Endodermal cell (in vitro differentiated cells): ENCODE data around the gene NAP1L1. TPM values are rescaled to one million over a fixed set of nuclear protein-coding genes. Genes with fewer than 3 reads are reported as not detected.

Experiments used
- DNase-seq: peaks from one replicate; pipeline ENCODE4 v3.0.0-alpha.2; 2017
- H3K27ac ChIP-seq: 2 replicates; pipeline ENCODE4 v1.5.1; 2013; ENCODE audit warnings: mild to moderate bottlenecking, low read depth, low read length, moderate library complexity
- H3K27me3 ChIP-seq: 2 replicates; pipeline ENCODE4 v1.6.1; 2013; ENCODE audit warnings: mild to moderate bottlenecking, low read length, moderate library complexity; ENCODE audit not compliant: insufficient read depth, control insufficient read depth, poor library complexity, severe bottlenecking
- H3K36me3 ChIP-seq: 2 replicates; pipeline ENCODE4 v1.7.0; 2013; ENCODE audit warnings: mild to moderate bottlenecking, low read length, moderate library complexity; ENCODE audit not compliant: control insufficient read depth, insufficient read depth
- H3K4me1 ChIP-seq: one replicate; pipeline ENCODE4 v1.7.0; 2013; ENCODE audit warnings: low read length; ENCODE audit not compliant: control insufficient read depth, insufficient read depth
- H3K4me3 ChIP-seq: 2 replicates; pipeline ENCODE4 v1.5.1; 2013; ENCODE audit warnings: mild to moderate bottlenecking, low read length, moderate library complexity
- H3K9ac ChIP-seq: 2 replicates; pipeline ENCODE4 v1.6.1; 2013; ENCODE audit warnings: mild to moderate bottlenecking, low read length, moderate library complexity; ENCODE audit not compliant: poor library complexity, severe bottlenecking; ENCODE audit errors: extremely low read depth
- H3K9me3 ChIP-seq: 2 replicates; pipeline ENCODE4 v1.6.1; 2013; ENCODE audit warnings: mild to moderate bottlenecking, low read length, moderate library complexity; ENCODE audit not compliant: control insufficient read depth
- H3K27ac Mint-ChIP-seq: 2 replicates; pipeline ENCODE4 v1.8.0; 2020; ENCODE audit warnings: mixed read lengths
- H3K27me3 Mint-ChIP-seq: 2 replicates; pipeline ENCODE4 v1.8.0; 2021; ENCODE audit warnings: mild to moderate bottlenecking, mixed read lengths; ENCODE audit not compliant: insufficient read depth
- H3K36me3 Mint-ChIP-seq: 2 replicates; pipeline ENCODE4 v1.8.0; 2020; ENCODE audit warnings: low read depth, mixed read lengths
- H3K4me1 Mint-ChIP-seq: 2 replicates; pipeline ENCODE4 v1.8.0; 2020; ENCODE audit warnings: mixed read lengths
- H3K4me3 Mint-ChIP-seq: 2 replicates; pipeline ENCODE4 v1.8.0; 2020; ENCODE audit warnings: mild to moderate bottlenecking, moderate library complexity, mixed read lengths
- H3K9me3 Mint-ChIP-seq: 2 replicates; pipeline ENCODE4 v1.8.0; 2020; ENCODE audit warnings: mild to moderate bottlenecking, mixed read lengths
- CTCF ChIP-seq: fragments of 200-600 bp; sonication (generic); conservative IDR thresholded peaks from 2 replicates; pipeline ENCODE4 v1.5.0; 2021; ENCODE audit warnings: antibody characterized with exemption, mild to moderate bottlenecking
- WGBS, 2 experiments: methylation state at CpG; one replicate each; pipeline versions ENCODE4 v1.1.5 to v1.1.7; 2013; ENCODE audit warnings: missing lambda C conversion rate in 2 of 2, mixed read lengths in 1 of 2; ENCODE audit not compliant: insufficient coverage in 1 of 2, insufficient read length in 1 of 2; 5-methylcytosine and 5-hydroxymethylcytosine counted together
- total RNA-seq, 2 donors: library from RNA; stranded (reverse); fragmentation: NEBNext Ultra II Directional in 1 of 2; extraction: Animal tissue kit (Norgen Biotek cat#: 25700) in 1 of 2; gene quantifications; 2 replicates in 1 of 2; 3 replicates in 1 of 2; pipeline ENCODE4 v1.2.1, GENCODE V29; 2021

The NAP1L1 gene
- total RNA-seq, 2 donors from 2014 or later: 711 to 829 TPM

GRCh38 chr12:76096079-76096646 lies 11.7 kb upstream of the NAP1L1 start:
- no peaks in the 10 kb centered on the region for H3K27me3 ChIP-seq
- DNase-seq: no peak
- TF ChIP-seq CTCF: no peak
- no peak overlapping the region for H3K27ac ChIP-seq
- H3K4me3 ChIP-seq: no peak overlapping the region
- no peaks in the 10 kb centered on the region for H3K4me1 ChIP-seq
- H3K9me3 ChIP-seq: no peaks in the 10 kb centered on the region
- WGBS, 2 experiments: 89 to 100% methylated on average over 2 of the region's 3 CpGs
- no peak overlapping the region for H3K9ac ChIP-seq
- H3K36me3 Mint-ChIP-seq: no peaks in the 10 kb centered on the region
- H3K4me1 Mint-ChIP-seq: peaks cover 3% of the 10 kb centered on the region
- no peak overlapping the region for H3K27ac Mint-ChIP-seq
- no peaks in the 10 kb centered on the region for H3K9me3 Mint-ChIP-seq
- no peaks in the 10 kb centered on the region for H3K27me3 Mint-ChIP-seq
- no peak overlapping the region for H3K4me3 Mint-ChIP-seq
- no peaks in the 10 kb centered on the region for H3K36me3 ChIP-seq

DNA sequence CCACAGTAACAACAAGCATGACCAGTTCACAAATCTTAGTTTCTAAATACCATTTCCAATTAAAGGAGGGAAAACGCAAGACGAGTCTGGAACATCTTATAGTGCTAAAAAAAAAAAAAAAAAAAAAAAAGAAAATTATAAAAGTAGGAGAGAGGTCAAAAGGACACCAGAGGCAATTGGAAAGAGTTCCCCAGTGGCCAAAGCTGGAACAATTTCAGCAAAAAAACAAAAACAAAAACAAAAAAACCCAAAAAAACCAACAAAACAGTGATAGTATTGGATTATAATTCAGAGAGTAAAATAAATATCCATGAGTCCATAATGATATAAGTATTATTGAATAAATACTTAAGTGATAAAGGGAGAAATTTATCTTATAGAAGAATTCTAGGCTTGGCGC lies 10.3 kb upstream of the NAP1L1 start:
- no peak overlapping the region for H3K9ac ChIP-seq
- H3K4me3 ChIP-seq: no peak overlapping the region
- no peaks in the 10 kb centered on the region for H3K36me3 ChIP-seq
- Mint-ChIP-seq H3K4me1 (peaks cover 3% of the 10 kb centered on the region), H3K36me3 (no peaks in the 10 kb centered on the region), H3K4me3 (no peak overlapping the region), H3K9me3 (no peaks in the 10 kb centered on the region), H3K27ac (no peak overlapping the region), H3K27me3 (no peaks in the 10 kb centered on the region)
- no peak overlapping the region for H3K27ac ChIP-seq
- 98 to 100% methylated on average over 1 to 3 of the region's 3 CpGs for WGBS, 2 experiments
- H3K4me1 ChIP-seq: no peaks in the 10 kb centered on the region
- TF ChIP-seq CTCF: peak; percentile 59
- no peaks in the 10 kb centered on the region for H3K9me3 ChIP-seq
- H3K27me3 ChIP-seq: no peaks in the 10 kb centered on the region
- no peak for DNase-seq

DNA sequence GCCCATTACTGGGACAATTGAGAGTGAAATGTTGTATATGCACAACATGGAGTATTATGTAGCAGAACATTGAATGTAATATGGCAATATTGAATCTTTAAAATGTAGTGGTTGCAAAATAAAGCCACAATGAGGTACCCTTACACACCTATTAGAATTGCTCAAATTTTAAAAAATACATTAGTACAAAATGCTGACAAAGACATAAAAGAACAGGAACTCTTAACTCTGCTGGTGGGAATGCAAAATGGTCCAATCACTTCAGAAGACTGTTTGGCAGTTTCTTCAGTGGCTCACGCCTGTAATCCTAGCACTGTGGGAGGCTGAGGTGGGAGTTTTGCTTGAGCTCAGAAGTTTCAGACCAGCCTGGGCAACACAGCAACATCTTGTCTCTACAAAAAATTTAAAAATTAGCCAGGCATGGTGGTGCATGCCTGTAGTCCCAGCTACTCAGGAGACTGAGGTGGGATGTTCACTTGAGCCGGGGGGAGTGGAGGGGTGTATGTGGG lies 6.8 kb upstream of the NAP1L1 start:
- no peaks in the 10 kb centered on the region for H3K4me1 ChIP-seq
- no peaks in the 10 kb centered on the region for H3K36me3 Mint-ChIP-seq
- no peak overlapping the region for H3K9ac ChIP-seq
- H3K4me3 ChIP-seq: no peak overlapping the region
- peaks cover 3% of the 10 kb centered on the region for H3K4me1 Mint-ChIP-seq
- peak; percentile 70 for DNase-seq
- H3K9me3 ChIP-seq: no peaks in the 10 kb centered on the region
- no peak overlapping the region for H3K4me3 Mint-ChIP-seq
- H3K27ac Mint-ChIP-seq: no peak overlapping the region
- H3K27me3 ChIP-seq: no peaks in the 10 kb centered on the region
- no peaks in the 10 kb centered on the region for H3K9me3 Mint-ChIP-seq
- no peaks in the 10 kb centered on the region for H3K36me3 ChIP-seq
- TF ChIP-seq CTCF: no peak
- WGBS, 2 experiments: 64 to 90% methylated on average over 2 of the region's 2 CpGs
- H3K27ac ChIP-seq: no peak overlapping the region
- no peaks in the 10 kb centered on the region for H3K27me3 Mint-ChIP-seq
